ENCODE measurements around the gene CLEC16A.

CLEC16A gene

DNA sequence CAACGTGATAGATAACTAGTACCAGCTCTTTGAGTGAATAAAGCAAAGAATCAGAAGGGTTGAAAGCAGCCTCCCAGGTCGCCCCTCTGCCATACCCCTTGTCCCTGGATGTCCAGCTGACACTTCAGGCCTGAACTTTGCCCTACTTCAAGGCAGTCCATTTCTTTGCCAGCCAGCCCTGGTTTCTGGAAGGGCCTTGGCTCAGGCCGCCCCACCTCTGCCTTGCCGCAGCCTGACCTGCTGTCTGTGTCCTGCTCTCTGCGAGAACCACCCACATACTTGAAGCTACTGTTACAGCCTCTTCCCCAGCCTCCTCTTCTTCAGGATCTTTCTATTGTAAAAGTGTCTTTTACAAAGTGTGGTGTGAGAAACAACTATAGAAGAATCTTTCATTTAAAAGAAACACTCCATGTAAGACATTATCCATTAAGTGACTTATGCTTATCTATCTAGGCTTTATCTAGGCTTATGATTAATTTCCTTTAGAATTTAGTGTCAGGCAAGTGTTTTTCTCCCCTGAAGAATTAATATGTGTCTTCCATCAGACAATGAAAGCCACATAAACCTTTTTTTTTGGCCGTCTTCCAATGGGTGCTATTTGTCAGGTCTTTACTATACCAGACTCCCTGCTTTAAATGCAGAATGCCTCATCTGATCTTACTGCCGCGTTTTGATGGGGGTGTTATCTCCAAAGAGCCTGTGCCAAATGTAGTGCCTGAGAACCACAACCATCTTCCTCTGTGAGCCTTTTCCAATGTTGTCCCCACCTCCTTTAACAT, 177.7 kb downstream of the CLEC16A start:
- no peak for DNase-seq (ENCODE audit: low read depth)

- DNase-seq (ENCODE audit: low read depth) = no peak
These were observed 179.3 kb downstream of the CLEC16A start for GRCh38 chr16:11123666-11124065.

- DNase-seq (ENCODE audit: low read depth) = no peak
These were observed 181.6 kb downstream of the CLEC16A start for GRCh38 chr16:11125936-11126335.

DNA sequence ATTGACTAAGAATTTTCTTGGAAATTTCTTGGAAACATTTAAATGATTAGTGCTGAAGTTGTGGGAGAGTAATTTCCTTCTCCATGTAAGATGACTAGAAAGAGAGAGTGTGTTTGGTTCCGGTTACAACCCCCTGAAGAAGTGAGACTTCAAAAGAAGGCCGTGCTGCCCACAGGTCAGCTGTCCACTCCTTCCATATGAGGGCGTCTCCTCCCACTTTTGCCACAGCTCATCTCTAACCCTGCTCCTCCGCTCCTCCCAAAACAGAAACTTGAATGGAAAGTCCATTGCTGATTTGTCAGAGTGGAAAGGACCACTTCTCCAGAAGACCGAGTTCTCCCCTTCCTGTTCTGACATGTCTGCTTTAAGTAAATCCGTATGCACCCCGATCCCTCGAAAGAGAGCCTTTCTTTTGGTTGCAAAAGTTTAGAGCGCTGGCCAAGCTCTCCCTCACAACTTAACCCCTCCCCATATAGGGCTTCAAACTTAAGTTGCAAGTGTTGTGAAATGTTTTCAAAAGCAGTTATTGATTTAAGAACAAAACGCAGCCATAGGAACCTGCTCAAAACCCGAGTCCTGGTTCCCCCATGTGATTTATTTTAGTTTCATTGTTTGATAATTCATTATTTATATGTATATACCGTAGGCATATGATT, 182.2 kb downstream of the CLEC16A start:
- DNase-seq (ENCODE audit: low read depth) = no peak

DNA sequence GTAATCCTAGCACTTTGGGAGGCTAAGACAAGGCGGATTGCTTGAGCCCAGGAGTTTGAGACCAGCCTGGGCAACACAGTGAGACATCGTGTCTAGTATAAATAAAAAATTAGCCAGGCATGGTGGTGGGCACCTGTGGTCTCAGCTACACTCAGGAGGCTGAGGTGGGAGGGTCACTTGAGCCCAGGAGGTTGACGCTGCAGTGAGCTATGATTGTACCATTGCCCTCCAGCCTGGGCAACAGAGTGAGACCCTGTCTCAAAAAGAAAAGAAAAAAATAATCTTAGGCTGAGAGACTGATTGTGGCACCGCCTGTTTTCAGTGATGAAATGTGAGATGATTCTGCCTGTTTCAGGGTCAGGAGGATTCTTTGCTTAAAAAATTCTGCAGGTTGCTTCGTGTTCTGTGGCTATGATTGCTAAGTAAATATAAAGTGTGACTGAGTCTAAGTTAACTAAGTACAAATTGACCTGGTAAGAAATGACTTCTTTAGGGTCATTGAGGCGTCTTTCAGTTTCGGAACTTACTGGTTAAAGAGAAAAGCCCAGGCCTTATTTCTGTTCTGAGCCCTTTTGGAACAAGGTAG, 183.3 kb downstream of the CLEC16A start:
- no peak for DNase-seq (ENCODE audit: low read depth)

DNA sequence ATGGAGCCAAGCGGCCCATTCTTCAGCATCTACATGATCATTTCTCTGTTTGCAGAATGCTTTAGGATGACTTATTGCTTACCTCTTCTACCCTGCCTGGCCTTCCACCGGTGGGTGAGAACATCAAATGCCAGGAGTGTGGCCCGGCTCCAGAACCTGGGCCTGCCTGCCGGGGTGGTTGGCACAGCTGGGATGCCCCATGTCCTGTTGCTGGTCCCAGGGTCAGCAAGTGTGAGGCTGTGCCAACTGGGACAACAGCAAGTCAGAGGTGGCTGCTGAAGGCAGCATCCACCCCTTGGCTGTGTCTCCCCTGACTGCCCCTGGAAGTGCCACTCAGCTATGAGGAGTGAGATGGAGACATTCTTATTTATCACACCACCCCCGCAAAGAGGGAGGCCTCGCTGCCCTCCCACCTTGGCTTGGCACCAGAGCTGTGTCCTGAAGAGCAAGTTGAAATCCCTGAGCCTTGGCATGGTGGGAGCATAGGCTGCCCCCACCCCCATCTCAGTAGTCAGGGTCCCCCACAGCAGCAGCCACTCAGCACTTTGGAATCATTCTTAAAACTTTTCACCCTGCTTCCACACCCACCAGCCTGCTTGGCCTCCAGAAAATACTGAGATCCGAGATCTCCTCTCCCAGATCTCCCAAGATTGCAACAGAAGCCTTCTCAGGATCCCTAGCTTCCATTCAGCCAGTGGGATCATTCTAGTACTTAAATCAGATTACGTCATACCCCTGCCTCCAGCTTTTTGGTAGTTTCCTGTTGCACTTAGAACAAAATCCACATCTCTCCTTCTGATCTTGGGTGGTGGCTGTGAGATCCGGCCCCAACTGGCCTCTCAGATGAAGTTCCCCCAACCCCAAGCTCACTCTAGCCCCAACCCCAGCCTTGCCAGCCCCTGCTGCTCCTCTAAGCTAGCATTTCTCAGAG, 184.1 kb downstream of the CLEC16A start:
- no peak for DNase-seq (ENCODE audit: low read depth)

DNA sequence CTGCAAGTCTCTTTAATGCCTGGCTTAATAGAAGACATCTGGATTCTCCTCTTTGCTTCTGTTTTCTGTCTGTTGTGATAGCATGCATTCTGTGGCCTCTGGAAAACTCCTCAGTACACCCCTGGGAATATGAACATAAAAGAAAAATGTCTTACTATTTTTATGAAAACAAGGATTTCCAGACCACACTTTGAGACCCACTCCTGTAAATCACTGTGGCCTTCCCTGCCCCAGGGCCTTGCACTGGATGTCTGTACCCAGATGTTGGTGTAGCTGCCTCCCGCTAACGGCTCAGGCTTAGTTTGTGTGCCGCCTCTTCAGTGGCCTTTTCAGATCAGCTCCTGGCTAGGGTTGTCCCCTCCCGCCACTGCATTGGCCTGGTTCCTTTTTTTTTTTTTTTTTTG, 185.0 kb downstream of the CLEC16A start:
- no peak for DNase-seq (ENCODE audit: low read depth)

DNA sequence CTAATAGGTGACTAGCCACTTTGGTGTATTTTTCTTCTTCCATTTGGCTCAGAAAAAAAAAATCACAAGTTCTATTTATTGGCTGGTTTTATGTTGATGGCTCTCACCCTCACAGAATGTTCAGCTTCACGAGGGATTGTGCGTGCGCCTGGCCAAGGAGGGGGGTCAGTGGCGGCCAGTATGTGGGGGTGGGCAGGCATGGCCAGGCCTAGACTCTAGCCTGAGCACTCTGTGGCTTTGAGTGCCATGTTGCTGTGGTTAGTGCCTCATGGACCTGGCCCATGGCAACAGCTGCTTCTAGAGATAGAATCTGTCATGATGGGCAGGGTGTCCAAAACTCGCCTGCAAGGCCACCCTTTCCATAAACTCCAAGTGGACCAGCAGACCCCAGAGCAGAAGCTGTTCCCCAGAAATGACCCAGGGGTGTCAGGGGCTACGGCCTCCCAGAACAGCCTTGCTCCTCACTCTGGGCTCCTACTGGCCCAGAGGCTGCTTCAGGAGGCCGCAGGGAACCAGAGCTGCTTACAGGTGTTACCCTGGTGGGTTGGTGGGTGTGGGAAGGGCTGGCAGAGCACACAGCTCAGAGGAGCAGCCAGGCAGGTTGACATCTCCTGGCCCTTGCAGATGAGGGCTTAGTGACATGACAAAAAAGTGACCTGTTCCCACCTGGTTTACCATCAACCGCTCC, 186.8 kb downstream of the CLEC16A start:
- no peak for DNase-seq (ENCODE audit: low read depth)

- DNase-seq (ENCODE audit: low read depth) = no peak
These were observed 187.3 kb downstream of the CLEC16A start for GRCh38 chr16:11131706-11132105.

- no peak for DNase-seq (ENCODE audit: low read depth)
These were observed 189.1 kb downstream of the CLEC16A start for GRCh38 chr16:11133344-11133943.

GRCh38 chr16:11134722-11135463, 190.5 kb downstream of the CLEC16A start:
- no peak for DNase-seq (ENCODE audit: low read depth)

DNA sequence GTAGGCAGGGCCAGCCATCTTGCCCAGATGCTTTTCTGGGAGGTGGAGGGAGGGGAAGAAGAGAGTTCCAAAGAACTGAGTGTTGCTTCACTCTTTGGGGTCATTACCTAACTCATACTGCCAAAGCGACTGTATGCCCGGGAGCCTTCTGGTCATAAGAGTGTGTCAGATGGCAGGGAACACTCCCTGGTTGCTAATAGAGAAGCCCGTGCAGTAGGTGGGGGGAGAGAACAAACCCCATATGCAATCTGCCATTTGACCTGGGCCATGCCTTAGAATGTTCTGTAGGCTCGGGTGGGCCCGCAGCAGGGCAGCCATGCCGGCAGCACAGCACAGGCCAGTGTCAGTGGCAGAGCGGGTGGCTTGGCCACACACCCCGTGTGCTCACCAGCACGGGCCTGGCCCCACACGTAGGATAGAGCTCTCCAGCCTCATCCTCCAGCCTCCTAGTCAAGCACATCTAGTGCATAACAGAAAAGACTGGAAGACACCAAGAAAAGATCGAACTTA, 191.2 kb downstream of the CLEC16A start:
- no peak for DNase-seq (ENCODE audit: low read depth)

DNA sequence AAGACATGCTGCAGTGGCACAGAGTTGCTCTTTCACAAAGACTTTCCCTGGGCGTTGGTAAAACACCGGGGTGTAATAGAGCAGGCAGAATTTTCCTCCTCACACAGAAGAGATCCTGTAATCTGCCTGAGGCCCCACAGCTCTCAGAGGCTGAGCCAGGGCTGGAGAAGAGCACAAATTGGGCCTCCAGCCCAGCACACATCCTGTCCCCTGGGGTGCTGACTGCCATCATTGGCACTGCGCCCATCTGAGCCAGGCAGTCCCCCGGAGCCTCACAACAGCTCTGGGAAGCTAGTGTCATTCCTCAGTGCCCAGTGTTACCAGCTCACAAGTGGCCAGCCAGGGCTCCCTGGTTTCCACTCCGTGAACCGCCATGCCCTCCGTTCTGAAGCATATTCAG, 192.2 kb downstream of the CLEC16A start:
- no peak for DNase-seq (ENCODE audit: low read depth)

GRCh38 chr16:11138022-11138768, 193.8 kb downstream of the CLEC16A start:
- DNase-seq (ENCODE audit: low read depth) = no peak

- no peak for DNase-seq (ENCODE audit: low read depth)
These were observed 194.5 kb downstream of the CLEC16A start for GRCh38 chr16:11138769-11139325.

- DNase-seq (ENCODE audit: low read depth) = no peak
These were observed 195.1 kb downstream of the CLEC16A start for GRCh38 chr16:11139326-11140097.

DNA sequence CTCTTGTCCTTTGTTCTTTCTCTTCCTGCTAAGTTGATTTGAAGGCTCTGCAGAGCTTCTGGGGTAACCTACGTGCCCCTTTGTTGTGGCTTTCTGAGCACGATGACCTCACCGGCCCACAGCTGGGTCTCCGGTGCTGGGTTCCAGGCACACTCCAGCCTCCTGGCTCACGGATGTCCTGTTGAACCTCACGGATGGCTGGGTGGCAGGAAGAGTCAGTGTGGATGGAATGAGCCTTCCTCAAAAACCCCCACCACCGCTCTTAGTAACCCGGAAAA, 195.7 kb downstream of the CLEC16A start:
- no peak for DNase-seq (ENCODE audit: low read depth)

DNA sequence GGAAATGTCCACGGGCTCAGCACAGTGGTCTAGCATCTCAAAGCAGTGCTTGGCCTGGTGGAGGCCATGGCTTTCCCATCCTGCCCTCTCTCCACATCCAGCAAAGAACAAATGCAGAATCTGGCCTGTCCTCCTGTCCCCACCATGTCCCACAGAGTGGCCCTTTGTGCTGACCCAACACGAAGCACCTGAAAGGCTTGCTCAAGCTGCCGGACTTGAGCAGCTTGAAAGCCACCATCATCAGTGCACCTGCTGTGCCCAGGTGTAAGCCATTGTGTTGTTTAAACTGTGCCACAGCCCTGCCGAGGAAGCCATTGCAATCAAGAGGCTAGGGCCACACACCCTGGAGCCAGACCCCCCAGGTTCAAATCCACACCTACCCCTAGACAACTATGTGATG, 196.1 kb downstream of the CLEC16A start:
- DNase-seq (ENCODE audit: low read depth) = no peak

GRCh38 chr16:11140867-11141266, 196.5 kb downstream of the CLEC16A start:
- DNase-seq (ENCODE audit: low read depth) = no peak

Measured in activated T-helper 1 cell treated with Interleukin-2 at 50 U/mL for 16 hours (primary cell).